ENCODE data around the gene ZDHHC16.
"Not testable (repeated sequence)": the region's sequence is repeated elsewhere in the genome, so short reads cannot be mapped to it uniquely, and the experiment has no call there.

The ZDHHC16 gene

GRCh38 chr10:97445722-97446639 is at the start of gene ZDHHC16, which contains the start of gene EXOSC1:
Gene ZDHHC16, plus strand, starts transcription at chr10:97446175. Its CDS starts 5,501 bp downstream, at chr10:97451676.
Gene EXOSC1, minus strand, starts transcription at chr10:97446006. Its CDS starts 21 bp downstream, at chr10:97445985.
- peak; percentile 94 for DNase-seq

- DNase-seq, result peak; percentile 40
Measured at GRCh38 chr10:97399843-97400545, 46.0 kb upstream of the ZDHHC16 start.

GRCh38 chr10:97400665-97401454 is 45.1 kb upstream of the ZDHHC16 start, which contains the start of gene RRP12:
Gene RRP12, minus strand, starts transcription at chr10:97401340. Its CDS starts 109 bp downstream, at chr10:97401231.
- DNase-seq, result peak; percentile 96

- DNase-seq, result no peak
Measured at GRCh38 chr10:97401455-97401919, 44.5 kb upstream of the ZDHHC16 start.

GRCh38 chr10:97404044-97404443 is 41.9 kb upstream of the ZDHHC16 start:
- no peak for DNase-seq

- DNase-seq, result no peak
Measured at GRCh38 chr10:97406064-97406463, 39.9 kb upstream of the ZDHHC16 start.

GRCh38 chr10:97406483-97406882 is 39.5 kb upstream of the ZDHHC16 start:
- not testable (repeated sequence) for DNase-seq

GRCh38 chr10:97407211-97407951 is 38.6 kb upstream of the ZDHHC16 start:
- DNase-seq, result peak; percentile 79

GRCh38 chr10:97407952-97408248 is 38.1 kb upstream of the ZDHHC16 start:
- DNase-seq, result no peak

- DNase-seq, result no peak
Measured at GRCh38 chr10:97408496-97408992, 37.4 kb upstream of the ZDHHC16 start.

- no peak for DNase-seq
Measured at GRCh38 chr10:97411406-97411805, 34.6 kb upstream of the ZDHHC16 start.

- no peak for DNase-seq
Measured at GRCh38 chr10:97412891-97413304, 33.1 kb upstream of the ZDHHC16 start.

- no peak for DNase-seq
Measured at GRCh38 chr10:97416565-97416964, 29.4 kb upstream of the ZDHHC16 start.

- not testable (repeated sequence) for DNase-seq
Measured at GRCh38 chr10:97423757-97424098, 22.2 kb upstream of the ZDHHC16 start.

- peak; percentile 91 for DNase-seq
Measured at GRCh38 chr10:97425964-97426775, 19.8 kb upstream of the ZDHHC16 start, which contains the start of gene PGAM1. Gene PGAM1, plus strand, starts transcription at chr10:97426191. Its CDS starts 117 bp downstream, at chr10:97426308.

GRCh38 chr10:97426776-97427570 is 19.0 kb upstream of the ZDHHC16 start:
- DNase-seq, result peak; percentile 33

GRCh38 chr10:97427571-97428179 is 18.3 kb upstream of the ZDHHC16 start:
- DNase-seq, result peak; percentile 47

GRCh38 chr10:97428572-97428981 is 17.4 kb upstream of the ZDHHC16 start:
- DNase-seq, result no peak

- DNase-seq, result no peak
Measured at GRCh38 chr10:97434055-97434454, 11.9 kb upstream of the ZDHHC16 start.

- DNase-seq, result no peak
Measured at GRCh38 chr10:97434557-97434956, 11.4 kb upstream of the ZDHHC16 start.
